ENCODE data around the gene DIABLO. TPM values are rescaled to one million over a fixed set of nuclear protein-coding genes. Genes with fewer than 3 reads are reported as not detected.

Gene DIABLO
- total RNA-seq: 64.3 and 67.1 TPM in 2 replicates

DNA sequence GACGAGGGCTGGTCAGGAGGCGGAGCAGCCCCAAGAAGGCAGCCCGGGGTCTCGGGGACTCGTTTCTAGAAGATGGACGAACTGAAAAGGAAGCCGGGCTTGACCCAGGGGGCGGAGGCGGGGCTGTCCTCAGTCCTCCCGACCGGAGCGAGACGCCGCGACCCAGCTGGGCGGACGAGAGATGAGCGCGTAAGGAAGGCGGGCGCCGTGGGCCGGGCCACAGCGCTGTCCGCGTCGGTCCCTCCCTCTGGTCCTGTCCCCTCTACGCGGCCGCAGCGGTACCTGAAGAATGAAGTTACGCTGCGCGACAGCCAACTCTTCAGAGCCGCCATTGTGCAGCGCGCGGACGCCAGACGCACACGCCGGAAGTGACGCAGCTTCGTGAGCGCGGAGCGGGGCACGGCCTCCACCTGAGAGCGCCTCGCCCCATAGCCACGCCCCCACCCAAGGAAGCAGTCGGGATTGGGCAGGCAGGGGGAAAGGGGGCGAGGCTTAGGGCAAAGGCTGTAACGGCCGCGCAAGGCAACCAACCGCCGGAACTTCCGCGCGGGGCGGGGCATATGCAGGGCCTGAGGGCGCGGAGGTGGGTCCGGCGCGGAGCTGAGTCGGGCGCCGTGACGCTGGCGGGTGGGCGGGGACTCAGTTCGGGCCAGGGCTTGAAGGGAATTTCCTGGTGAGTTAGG lies at the start of gene DIABLO:
Gene DIABLO, minus strand, starts transcription at position 370 of the 683 bp plus-strand sequence. Its CDS starts 38 bp downstream, at position 332.

DNA sequence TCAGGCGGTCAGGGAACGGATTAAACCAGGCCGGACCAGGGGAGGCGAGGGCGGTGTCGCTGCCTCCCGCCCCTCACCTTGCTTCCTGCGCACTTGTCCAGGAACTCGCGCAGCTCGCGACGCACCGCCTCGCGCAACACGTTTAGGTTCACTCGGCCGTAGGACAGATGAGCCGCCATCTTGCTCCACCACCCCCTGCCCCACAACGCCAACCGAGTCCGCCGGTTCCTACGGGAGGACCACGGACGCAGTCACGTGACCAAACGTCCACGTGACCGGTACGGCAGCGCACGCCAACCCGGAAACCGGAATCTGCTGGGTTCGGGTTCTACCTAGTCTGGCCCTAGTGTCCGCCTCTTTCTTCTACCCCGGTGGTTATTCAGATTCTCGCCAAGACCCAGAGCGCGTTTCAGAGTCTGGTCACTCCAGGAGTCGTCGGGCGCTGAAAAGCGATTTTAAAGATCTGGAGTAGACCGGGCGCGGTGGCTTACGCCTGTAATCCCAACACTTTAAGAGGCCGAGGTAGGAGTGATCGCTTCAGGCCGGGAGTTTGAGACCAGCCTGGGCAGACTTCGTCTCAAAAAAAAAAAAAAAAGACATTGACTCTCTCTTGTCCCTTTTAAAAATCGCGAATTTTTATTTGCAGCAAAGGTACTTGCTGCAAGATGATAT lies 40.5 kb upstream of the DIABLO start, which contains the start of gene VPS33A:
Gene VPS33A, minus strand, starts transcription at position 265 of the 672 bp plus-strand sequence. Its CDS starts 86 bp downstream, at position 179.

DNA sequence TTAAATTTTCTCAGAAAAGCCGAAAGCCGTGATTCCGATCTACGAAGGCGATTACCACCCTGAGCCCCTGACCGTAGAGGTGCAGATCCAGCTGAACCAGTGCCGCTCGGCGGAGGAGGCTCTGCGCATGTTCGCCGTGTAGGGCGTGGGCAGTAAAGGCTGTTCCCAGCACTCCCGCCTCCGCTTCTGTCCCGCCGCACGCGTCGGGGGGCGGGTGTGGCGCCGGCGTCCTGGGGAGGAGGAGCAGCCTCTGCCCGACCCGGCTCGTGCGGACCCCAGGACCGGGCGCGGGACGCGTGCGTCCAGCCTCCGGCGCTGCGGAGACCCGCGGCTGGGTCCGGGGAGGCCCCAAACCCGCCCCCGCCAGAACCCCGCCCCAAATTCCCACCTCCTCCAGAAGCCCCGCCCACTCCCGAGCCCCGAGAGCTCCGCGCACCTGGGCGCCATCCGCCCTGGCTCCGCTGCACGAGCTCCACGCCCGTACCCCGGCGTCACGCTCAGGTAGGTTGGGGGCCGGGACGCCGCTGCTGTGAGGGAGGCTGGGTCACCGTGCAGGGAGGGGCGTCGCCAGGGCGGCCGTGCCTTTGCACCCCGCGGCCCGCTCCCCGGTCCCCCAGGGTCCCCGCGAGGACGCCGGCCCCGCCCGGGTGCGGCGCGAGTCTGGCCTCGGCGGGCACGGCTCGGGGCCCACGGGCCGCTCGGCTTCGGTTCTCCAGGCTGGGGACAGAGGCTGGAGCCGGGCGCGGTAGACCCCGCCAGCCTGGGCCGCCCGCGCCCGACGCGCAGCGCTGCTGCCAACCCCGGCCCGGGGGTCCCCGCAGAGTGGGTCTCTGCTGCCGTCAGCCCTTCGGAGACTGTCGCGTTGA lies 22.3 kb downstream of the DIABLO start, which contains the start of gene B3GNT4:
Gene B3GNT4, plus strand, starts transcription at position 409 of the 866 bp plus-strand sequence. CDS start 910 bp downstream, outside the sequence.

DNA sequence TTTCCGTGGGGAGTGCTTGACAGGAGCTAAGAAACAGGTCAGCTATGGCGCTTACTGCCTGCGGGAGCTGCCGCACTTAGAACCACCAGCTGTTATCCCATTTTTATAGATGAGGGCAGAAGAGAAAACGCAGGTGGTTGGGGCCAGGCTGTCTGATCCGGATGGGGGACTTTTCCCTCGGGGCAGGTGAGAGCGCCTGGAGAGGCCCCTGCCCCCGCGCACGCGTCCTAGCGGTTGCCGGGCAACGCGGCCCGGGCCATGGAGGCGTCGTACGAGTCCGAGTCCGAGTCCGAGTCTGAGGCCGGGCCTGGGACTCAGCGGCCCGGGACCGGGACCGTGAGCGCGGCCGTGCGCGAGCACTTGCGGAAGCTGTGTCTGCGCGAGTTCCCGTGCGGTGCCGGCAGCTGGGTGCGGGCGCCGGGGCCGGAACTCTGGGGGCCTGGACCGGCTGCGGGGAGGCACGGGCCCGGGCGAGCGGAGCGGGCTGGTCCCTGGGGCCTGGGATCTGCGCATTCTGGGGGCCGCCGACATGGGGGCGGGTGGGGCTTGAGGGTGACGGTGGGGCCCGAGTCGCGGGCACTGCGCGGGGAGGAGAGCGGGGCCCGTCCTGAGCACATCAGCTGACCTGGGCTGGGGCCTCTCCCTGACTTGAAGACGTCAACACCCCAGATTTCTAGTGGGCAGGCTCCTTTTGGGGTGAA lies 42.8 kb downstream of the DIABLO start, which contains the start of gene LRRC43:
Gene LRRC43, plus strand, starts transcription at position 237 of the 701 bp plus-strand sequence. Its CDS starts 22 bp downstream, at position 259.

DNA sequence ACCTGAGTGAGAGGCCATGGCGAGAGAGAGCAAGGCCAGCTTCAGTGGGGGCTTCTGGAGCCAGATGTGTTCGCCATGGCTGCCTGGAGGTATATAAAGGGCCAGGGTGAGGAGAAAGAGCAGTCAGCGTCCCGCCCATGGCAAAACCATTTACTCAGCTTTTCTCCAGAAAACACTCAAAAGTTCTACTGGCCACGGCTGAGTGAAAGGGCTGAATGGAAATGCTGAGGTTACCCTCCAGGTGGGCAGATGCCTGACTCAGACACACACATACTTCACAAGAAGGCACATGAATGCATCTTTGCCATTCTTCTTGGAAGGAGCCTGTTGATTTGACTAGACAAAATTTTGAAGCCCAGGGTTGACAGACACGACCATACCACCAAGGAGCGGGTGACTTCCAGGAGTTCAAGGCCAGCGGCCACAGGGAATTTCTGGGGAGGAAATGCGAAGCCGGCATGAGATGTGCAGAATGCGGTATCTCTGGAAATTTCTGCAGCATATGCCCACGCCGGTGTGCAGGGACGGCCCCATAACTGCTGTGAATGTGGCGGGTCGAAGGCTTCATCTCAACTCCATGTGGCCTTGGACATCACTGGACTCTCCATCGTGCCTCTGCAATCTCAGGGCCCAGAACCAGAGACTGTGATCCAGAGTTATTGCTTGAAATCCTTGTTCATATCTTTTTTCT lies 51.6 kb downstream of the DIABLO start, which contains the start of gene IL31:
Gene IL31, minus strand, starts transcription at position 67 of the 691 bp plus-strand sequence. Its CDS starts 49 bp downstream, at position 18.

Other genes with a start within 250 kb of the DIABLO start
- 1.3 and 2.4 TPM in 2 replicates for gene BCL7A, start 204.2 kb downstream of the DIABLO start, total RNA-seq
- 16.2 and 24.1 TPM in 2 replicates for gene MLXIP, start 147.3 kb downstream of the DIABLO start, total RNA-seq
- gene IL31, start 51.8 kb downstream of the DIABLO start, total RNA-seq: not detected in 2 replicates
- gene LRRC43, start 42.9 kb downstream of the DIABLO start, total RNA-seq: 1.1 and 5.4 TPM in 2 replicates
- 1.9 and 2.5 TPM in 2 replicates for gene B3GNT4, start 22.3 kb downstream of the DIABLO start, total RNA-seq
- gene VPS33A, start 40.4 kb upstream of the DIABLO start, total RNA-seq: 9.4 and 10.5 TPM in 2 replicates
- gene CLIP1, start 196.6 kb upstream of the DIABLO start, total RNA-seq: 19.9 and 22.0 TPM in 2 replicates

Measured in cardiac atrium fibroblast (primary cell).